Suprapubic skin (tissue), 4 donors: ENCODE data around the gene PRRG3. TPM values are rescaled to one million over a fixed set of nuclear protein-coding genes. Genes with fewer than 3 reads are reported as not detected.
"Not testable (repeated sequence)": the region's sequence is repeated elsewhere in the genome, so short reads cannot be mapped to it uniquely, and the experiment has no call there.

Source experiments
- DNase-seq, 2 donors: peaks; one replicate each; pipeline ENCODE4 v3.0.0-alpha.2; 2019; ENCODE audit warnings: low spot score in 2 of 2
- H3K27ac ChIP-seq: fragments of 200-600 bp; sonication (generic); one replicate; pipeline ENCODE4 v1.5.1; 2019
- H3K27me3 ChIP-seq: fragments of 200-600 bp; sonication (generic); one replicate; pipeline ENCODE4 v1.5.1; 2019
- H3K36me3 ChIP-seq: fragments of 200-600 bp; sonication (generic); one replicate; pipeline ENCODE4 v1.5.1; 2019
- H3K4me1 ChIP-seq: fragments of 200-600 bp; sonication (generic); one replicate; pipeline ENCODE4 v1.5.1; 2019
- H3K4me3 ChIP-seq: fragments of 200-600 bp; sonication (generic); one replicate; pipeline ENCODE4 v1.5.1; 2019; ENCODE audit warnings: mild to moderate bottlenecking
- H3K9me3 ChIP-seq: fragments of 200-600 bp; sonication (generic); one replicate; pipeline ENCODE4 v1.5.1; 2019
- EP300 ChIP-seq: sonication (generic); formaldehyde crosslinking; IDR thresholded peaks from one replicate; pipeline ENCODE4 v1.6.1; 2017; ENCODE audit warnings: antibody characterized with exemption
- POLR2A ChIP-seq, 2 donors: fragments of 450-650 bp; IDR thresholded peaks; one replicate each; pipeline ENCODE4 v1.6.1; 2017; ENCODE audit warnings: antibody characterized with exemption in 2 of 2, mild to moderate bottlenecking in 2 of 2, moderate library complexity in 2 of 2
- POLR2AphosphoS5 ChIP-seq, 3 donors: sonication (generic); formaldehyde crosslinking; IDR thresholded peaks; one replicate each; pipeline ENCODE4 v1.6.1; 2017; ENCODE audit warnings: antibody characterized with exemption in 3 of 3
- WGBS: methylation state at CpG from one replicate; pipeline ENCODE4 v1.1.5; 2018; 5-methylcytosine and 5-hydroxymethylcytosine counted together
- total RNA-seq, 4 donors: library from RNA; depleted of rRNA; stranded (reverse); fragments of >200 nt; gene quantifications; one replicate each; pipeline ENCODE4 v1.1.0, GENCODE V29; 2016
- TF ChIP-seq, protein P1 (sequence below), 2 donors: fragments of 200-600 bp in 1 of 2; fragments of 450-650 bp in 1 of 2; sonication (generic) in 1 of 2; IDR thresholded peaks; one replicate each; pipeline ENCODE4 v1.5.1; 2016 to 2019; ENCODE audit warnings: antibody characterized with exemption in 2 of 2, mild to moderate bottlenecking in 1 of 2, moderate library complexity in 1 of 2

Gene PRRG3
- total RNA-seq, 4 donors from 2014 or later = 0.36 to 1.1 (median 1.0) TPM

DNA sequence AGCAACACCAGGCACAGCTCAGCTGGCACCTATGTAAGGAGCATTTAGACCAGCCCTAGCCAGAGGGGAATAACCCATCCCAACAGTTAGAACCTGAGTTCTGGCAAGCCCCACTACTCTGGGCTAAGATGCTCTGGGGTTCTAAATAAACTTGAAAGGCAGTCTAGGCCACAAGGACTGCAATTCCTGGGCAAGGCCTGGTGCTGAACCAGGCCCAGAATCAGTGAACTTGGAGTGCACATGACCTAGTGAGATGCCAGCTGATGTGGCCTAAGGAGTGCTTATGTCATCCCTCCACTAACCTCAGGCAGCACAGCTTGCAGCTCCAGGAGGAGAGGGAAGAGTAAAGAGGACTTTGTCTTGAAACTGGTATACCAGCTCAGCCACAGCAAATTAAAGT, 7.6 kb upstream of the PRRG3 start:
- no peaks in the 10 kb centered on the region for H3K9me3 ChIP-seq
- H3K36me3 ChIP-seq = no peaks in the 10 kb centered on the region
- no peaks in the 10 kb centered on the region for H3K4me1 ChIP-seq
- no peak overlapping the region for H3K4me3 ChIP-seq
- no peaks in the 10 kb centered on the region for H3K27me3 ChIP-seq
- no peak overlapping the region for H3K27ac ChIP-seq
- TF ChIP-seq, protein P1, sequence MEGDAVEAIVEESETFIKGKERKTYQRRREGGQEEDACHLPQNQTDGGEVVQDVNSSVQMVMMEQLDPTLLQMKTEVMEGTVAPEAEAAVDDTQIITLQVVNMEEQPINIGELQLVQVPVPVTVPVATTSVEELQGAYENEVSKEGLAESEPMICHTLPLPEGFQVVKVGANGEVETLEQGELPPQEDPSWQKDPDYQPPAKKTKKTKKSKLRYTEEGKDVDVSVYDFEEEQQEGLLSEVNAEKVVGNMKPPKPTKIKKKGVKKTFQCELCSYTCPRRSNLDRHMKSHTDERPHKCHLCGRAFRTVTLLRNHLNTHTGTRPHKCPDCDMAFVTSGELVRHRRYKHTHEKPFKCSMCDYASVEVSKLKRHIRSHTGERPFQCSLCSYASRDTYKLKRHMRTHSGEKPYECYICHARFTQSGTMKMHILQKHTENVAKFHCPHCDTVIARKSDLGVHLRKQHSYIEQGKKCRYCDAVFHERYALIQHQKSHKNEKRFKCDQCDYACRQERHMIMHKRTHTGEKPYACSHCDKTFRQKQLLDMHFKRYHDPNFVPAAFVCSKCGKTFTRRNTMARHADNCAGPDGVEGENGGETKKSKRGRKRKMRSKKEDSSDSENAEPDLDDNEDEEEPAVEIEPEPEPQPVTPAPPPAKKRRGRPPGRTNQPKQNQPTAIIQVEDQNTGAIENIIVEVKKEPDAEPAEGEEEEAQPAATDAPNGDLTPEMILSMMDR (IDR thresholded peaks at IDR 0.05) = no peak
- TF ChIP-seq POLR2AphosphoS5 (IDR thresholded peaks at IDR 0.05) (no peak), EP300 (no peak), POLR2A (IDR thresholded peaks at IDR 0.05) (no peak)
- no peak for DNase-seq

DNA sequence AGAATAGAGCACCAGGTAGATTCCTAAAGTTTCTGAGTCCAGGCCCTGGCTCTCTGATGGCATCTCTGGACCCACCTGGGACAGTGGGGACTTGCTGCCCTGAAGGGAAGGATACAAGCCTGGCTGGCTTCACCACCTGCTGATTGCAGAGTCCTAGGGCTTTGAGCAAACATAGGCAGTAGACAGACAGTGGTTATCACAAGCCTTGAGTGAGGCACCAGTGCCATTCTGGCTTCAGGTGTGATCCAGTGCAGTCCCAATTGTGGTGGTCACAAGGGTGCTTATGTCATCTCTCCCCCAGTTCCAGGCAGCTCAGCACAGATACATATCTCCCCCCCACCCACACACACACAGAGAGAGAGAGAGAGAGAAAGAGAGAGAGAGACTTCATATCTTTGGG, 6.6 kb upstream of the PRRG3 start:
- TF ChIP-seq POLR2A (IDR thresholded peaks at IDR 0.05) = no peak
- no peak for TF ChIP-seq EP300
- TF ChIP-seq, protein P1 (IDR thresholded peaks at IDR 0.05) = no peak
- TF ChIP-seq POLR2AphosphoS5 (IDR thresholded peaks at IDR 0.05) = no peak
- H3K9me3 ChIP-seq = no peaks in the 10 kb centered on the region
- H3K36me3 ChIP-seq = no peaks in the 10 kb centered on the region
- no peak overlapping the region for H3K4me3 ChIP-seq
- H3K27me3 ChIP-seq = no peaks in the 10 kb centered on the region
- H3K27ac ChIP-seq = no peak overlapping the region
- H3K4me1 ChIP-seq = no peaks in the 10 kb centered on the region
- DNase-seq = no peak

DNA sequence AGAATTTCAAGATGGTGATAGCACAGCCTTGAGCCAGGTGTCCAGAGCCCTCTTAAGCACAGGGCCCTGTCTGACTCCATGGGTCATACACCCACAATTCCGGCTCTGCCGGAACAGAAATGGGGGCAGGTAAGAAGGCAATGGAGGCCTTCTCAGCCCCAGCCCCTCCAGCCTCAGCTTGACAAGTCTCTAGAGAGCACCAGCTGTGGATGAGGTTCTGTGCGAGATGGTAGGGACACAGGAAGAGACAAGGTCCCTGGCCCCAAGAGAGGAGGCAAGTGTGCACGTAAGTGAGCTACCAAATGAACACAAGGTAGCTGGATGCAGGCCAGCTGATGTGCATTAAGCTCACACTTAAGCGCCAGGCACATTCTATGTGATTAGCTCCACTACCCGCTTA, 2.4 kb upstream of the PRRG3 start:
- Histone ChIP-seq H3K4me1 (peaks cover 4% of the 10 kb centered on the region), H3K36me3 (no peaks in the 10 kb centered on the region), H3K9me3 (no peaks in the 10 kb centered on the region), H3K27ac (no peak overlapping the region), H3K4me3 (no peak overlapping the region), H3K27me3 (peaks cover 7% of the 10 kb centered on the region)
- DNase-seq = no peak
- 81% methylated on average over 6 of the region's 6 CpGs for WGBS
- TF ChIP-seq, protein P1 (IDR thresholded peaks at IDR 0.05) = no peak
- no peak for TF ChIP-seq EP300
- no peak for TF ChIP-seq POLR2AphosphoS5 (IDR thresholded peaks at IDR 0.05)
- TF ChIP-seq POLR2A (IDR thresholded peaks at IDR 0.05) = no peak

DNA sequence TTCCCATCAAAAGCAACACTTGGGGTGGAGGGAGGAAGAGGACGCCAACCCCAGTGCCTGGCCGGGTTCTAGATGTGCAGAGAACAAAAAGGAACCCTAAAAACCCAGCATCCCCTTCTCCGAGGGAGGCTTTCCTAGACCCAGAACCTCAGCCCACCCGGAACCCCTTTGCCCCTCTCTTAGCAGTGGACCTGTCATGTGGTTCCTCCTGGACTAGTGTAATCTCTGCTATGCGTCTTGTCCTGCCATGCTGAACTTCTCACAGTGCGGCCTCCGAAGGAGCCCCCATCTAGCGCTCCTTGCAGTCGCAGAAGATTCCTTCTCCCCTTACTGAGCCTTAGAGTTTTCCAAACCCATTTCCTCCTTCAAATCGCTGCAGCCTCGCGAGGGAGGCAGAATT, 1.1 kb upstream of the PRRG3 start:
- no peaks in the 10 kb centered on the region for H3K9me3 ChIP-seq
- H3K27me3 ChIP-seq = peaks cover 7% of the 10 kb centered on the region
- no peak overlapping the region for H3K4me3 ChIP-seq
- WGBS = 66% methylated on average over 12 of the region's 12 CpGs
- no peak overlapping the region for H3K27ac ChIP-seq
- no peaks in the 10 kb centered on the region for H3K36me3 ChIP-seq
- TF ChIP-seq POLR2A (IDR thresholded peaks at IDR 0.05) = no peak
- TF ChIP-seq POLR2AphosphoS5 (IDR thresholded peaks at IDR 0.05) = no peak
- TF ChIP-seq EP300 = no peak
- TF ChIP-seq, protein P1 (IDR thresholded peaks at IDR 0.05) = no peak
- H3K4me1 ChIP-seq = peaks cover 4% of the 10 kb centered on the region
- no peak for DNase-seq

DNA sequence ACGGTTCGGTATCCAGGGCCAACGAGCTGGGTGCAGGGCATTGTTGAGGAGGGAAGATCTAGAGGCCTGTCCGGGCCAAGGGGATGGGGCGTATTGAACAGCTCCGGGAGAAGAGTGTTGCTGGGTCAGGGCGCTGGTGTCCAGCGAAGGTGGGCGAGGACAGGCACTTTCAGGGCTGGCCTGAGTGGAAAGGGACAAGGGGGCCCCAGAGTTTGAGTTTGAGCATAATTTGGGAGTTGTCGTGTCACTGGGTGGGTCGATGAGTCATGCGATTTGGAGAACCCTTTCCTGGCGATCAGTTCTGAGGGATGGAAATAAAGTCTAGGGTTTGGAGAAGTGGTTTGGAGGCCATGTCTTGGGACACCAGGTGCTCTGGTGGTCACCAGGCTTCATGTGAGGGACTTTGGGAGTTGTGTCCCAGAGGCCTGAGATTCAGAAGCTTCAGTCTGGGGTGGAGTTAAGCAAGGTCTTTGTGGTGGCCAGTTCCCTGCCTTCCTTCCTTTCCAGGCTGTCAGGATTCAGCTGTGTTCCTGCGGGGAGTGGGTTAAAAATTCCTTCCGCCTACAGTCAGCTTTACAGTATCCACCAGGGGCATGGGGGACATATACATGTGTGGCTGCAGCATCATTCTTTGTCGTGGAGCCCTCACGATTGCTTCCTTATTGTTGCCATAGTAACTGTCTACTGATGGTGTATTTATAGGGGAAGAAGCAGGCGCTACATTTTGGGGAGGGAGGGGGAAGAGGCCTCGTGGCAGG, 504 bp downstream of the PRRG3 start:
- H3K36me3 ChIP-seq = no peaks in the 10 kb centered on the region
- DNase-seq = no peak
- peak overlapping the region; percentile 56 for H3K27ac ChIP-seq
- H3K9me3 ChIP-seq = no peaks in the 10 kb centered on the region
- H3K27me3 ChIP-seq = peaks cover 7% of the 10 kb centered on the region
- WGBS = 58% methylated on average over 19 of the region's 19 CpGs
- TF ChIP-seq, protein P1 (IDR thresholded peaks at IDR 0.05) = no peak
- TF ChIP-seq POLR2AphosphoS5 (IDR thresholded peaks at IDR 0.05) (no peak), POLR2A (IDR thresholded peaks at IDR 0.05) (no peak), EP300 (no peak)
- H3K4me3 ChIP-seq = peak overlapping the region; percentile 44
- peaks cover 4% of the 10 kb centered on the region for H3K4me1 ChIP-seq

DNA sequence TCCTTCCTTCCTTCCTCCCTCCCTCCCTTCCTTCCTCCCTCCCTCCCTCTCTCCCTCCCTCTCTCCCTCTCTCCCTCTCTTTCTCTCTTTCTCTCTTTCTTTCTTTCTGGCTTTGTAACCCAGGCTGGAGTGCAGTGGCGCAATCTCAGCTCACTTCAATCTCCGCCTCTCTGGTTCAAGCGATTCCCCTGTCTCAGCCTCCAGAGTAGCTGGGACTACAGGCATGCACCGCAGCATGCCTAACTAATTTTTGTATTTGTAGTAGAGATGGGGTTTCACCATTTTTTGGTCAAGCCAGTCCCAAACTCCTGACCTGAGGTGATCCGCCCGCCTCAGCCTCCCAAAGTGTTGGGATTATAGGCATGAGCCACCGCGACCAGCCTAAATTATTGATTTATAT, 1.8 kb downstream of the PRRG3 start:
- 80% methylated on average over 8 of the region's 8 CpGs for WGBS
- not testable (repeated sequence) for DNase-seq, H3K4me1 ChIP-seq, H3K36me3 ChIP-seq, H3K27me3 ChIP-seq, H3K4me3 ChIP-seq, H3K9me3 ChIP-seq
- H3K27ac ChIP-seq = peak overlapping the region; percentile 15
